GM18951 (cell line): Measurements from ENCODE around the gene NPTXR.

Source experiments
- POLR2A ChIP-seq: IDR thresholded peaks from 4 replicates; pipeline ENCODE4 v1.6.1; 2011; ENCODE audit warnings: mild to moderate bottlenecking; ENCODE audit not compliant: insufficient read length, insufficient read depth; ENCODE audit errors: extremely low read depth
- in situ Hi-C: fragments of 300-500 bp; cut with MboI; formaldehyde crosslinking; loops from one replicate; pipeline ENCODE4 v1.12.0; 2022; ENCODE audit warnings: low sequenced_read_pairs, mixed read lengths, inconsistent platforms; ENCODE audit not compliant: unreplicated experiment

Gene NPTXR

DNA sequence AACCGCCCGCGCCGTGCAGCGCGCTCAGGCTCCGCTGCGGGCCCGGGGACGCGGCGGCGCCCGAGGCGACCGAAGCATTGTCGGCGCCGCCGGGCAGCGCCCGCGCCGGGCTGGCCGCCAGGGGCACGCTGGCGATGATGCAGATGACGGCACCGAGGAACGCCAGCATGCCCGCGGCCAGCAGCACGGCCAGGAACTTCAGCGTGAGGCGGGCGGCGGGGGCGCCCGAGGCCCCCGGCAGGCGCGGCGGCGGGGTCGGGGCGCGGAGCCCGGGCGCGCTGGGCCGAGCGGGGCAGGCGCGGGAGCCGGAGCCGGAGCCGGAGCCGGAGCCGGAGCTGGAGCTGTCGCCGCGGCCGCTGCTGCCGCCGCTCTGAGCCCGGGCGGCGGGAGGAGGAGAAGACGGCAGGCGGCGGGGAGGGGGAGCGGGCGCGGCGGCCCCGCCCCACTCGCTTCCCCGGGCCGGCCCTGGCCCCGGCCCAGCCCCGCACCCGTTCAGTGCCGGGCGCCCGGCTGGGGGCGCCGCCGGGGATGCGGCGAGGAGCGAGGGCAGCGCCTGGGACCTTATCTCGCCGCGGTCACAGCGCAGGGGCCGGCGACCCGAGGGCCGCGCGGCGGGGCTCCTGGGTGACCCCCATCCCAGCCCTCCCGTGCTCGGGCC is at the start of gene NPTXR:
TSS of gene NPTXR (minus strand) at position 372 of the 658 bp plus-strand sequence.
- no peak for TF ChIP-seq POLR2A
- in situ Hi-C loops, result no loop called here

DNA sequence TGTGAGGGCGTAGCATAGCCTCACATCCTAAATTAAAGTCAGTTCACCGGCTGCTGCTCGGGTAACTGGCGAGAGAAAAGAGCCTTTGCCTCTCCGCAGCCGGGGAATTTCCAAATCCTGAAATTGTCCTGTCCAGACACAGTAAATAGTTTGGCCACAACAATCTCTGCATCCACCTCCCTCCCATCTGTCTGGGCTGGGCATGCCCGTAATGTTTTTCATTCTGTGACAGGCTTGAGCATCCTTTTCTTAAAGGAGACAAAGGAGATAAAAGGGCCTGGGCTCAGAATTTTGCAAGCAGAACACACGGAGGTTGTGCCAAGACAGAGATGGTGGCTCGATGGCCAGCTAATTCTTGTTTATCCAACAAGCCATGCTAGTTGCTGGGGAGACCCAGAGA is 47.4 kb upstream of the NPTXR start:
- no peak for TF ChIP-seq POLR2A
- in situ Hi-C loops, result no loop called here

DNA sequence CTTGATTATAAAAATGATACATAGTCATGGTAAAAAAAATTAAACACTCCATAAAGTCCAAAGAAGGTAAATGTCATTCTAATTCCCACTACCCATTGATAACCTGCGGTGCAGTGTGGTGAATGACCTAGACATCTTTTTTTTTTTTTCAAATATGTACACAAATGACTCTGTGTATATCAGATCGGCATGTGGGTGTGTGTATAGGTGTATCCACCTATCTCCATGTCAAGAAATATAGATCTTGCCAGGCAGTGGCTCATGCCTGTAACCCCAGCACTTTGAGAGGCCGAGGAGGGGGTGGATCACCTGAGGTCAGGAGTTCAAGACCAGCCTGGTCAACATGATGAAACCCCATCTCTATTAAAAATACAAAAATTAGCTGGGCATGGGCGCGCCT is 46.5 kb upstream of the NPTXR start:
- in situ Hi-C loops, result no loop called here
- TF ChIP-seq POLR2A, result no peak

DNA sequence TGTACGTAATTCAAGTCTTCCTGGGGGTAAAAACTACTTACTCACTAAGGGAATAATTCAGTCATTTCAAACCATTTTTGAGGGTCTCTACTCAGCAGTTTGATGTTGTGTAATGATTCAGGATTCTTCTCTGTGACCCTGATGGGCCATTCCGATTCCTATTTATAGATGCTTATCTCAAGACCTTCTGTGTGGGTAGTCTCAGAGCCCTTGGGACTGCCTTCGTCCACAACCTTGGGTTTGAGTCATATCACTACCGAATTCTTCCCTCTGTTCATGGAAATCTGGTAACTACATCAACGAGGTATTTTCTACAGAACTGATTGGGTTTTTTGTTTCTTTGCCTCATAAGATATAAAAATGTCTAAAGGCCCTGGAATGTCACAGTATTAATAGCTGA is 42.5 kb upstream of the NPTXR start:
- no peak for TF ChIP-seq POLR2A

DNA sequence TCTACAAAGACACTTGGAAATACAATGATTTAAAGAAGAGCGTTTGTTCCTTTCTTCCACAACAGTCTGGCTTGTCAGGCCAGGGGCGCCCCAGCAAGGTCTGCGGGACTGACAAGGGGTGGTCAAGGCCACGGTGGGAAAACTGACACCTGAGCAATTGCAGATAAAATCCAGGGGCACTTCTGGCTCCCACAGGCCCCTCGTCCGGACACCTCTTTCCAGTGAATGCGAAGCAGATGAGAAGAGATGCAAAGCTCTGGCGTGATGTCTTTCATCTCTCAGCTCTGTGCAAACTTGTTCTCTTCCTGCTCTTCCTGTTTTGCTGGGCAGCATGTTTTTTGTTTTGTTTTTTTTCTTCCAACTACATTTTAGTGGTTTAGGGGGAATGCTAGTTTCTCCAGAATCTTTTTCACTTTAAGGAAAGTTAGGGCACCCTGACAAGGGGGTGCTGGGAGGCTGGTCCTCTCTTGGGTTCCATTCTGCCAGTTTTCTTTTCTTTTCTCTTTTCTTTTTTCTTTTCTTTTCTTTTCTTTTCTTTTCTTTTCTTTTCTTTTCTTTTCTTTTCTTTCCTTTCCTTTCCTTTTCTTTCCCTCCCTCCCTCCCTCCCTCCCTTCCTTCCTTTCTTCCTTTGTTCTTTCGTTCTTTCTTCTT is 39.3 kb upstream of the NPTXR start:
- TF ChIP-seq POLR2A, result no peak
- in situ Hi-C loops, result no loop called here

More for the DNA sequence above, 42.5 kb upstream of the NPTXR start:
- in situ Hi-C loops, result no loop called here

DNA sequence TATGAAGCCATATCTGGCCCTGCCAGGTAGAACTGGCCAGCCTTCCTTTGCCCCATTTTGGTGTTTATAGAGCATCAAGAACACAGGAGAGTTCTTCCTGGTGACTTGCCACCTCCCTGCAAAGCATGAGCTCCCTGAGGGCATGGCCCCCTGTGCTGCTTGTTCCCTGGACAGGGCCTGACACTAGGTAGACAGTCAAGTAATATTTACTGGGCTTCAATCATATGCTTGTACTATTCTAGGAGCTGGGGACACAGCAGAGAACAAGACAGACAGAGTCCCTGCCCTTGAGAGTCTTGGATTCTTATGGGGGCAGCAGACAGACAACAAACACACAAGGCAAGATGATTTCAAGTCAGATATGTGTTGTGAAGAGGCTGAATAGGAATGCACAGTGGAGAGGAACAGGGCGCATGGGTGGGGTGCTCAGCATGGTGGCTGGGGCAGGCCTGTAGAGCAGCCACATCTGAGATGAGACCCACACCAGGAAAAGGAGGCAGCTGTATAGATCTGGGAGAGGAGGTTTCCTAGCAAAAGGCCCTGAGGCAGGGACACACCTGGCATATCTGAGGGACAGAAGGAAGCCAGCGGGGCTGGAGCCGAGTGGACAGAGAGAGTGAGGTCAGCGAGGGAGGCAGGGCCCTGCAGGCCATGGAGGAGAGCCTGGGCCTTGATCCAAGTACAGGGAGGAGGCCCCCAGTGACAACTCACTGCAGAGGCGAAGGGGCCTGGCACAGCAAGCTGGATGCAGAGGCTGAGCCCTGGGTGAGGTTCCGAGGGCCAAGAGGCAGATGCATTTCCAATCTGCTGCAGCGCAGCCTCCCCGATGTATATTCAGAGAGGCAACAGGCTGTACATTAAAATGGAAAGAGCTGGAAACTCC is 38.4 kb upstream of the NPTXR start:
- no peak for TF ChIP-seq POLR2A
- in situ Hi-C loops, result no loop called here

DNA sequence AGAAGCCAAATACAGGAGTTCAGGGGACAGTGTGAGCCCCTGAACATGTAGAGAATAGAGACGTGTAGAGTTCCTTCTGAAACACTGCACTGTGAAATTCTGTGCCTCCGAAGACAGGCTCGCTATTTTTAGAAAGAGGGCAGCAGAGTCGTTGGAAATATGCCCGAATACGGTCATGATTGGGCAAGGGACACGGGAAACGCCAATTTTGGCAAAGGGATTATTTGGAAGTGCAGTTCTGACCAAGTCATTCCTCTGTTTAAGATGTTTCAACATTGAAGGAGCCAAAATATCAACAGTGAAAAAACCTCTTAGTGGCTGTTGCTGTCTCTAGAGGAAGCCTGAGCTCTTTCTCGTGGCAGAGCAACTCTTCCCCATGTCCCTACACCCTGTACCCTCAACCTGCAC is 37.6 kb upstream of the NPTXR start:
- in situ Hi-C loops, result no loop called here
- TF ChIP-seq POLR2A, result no peak

DNA sequence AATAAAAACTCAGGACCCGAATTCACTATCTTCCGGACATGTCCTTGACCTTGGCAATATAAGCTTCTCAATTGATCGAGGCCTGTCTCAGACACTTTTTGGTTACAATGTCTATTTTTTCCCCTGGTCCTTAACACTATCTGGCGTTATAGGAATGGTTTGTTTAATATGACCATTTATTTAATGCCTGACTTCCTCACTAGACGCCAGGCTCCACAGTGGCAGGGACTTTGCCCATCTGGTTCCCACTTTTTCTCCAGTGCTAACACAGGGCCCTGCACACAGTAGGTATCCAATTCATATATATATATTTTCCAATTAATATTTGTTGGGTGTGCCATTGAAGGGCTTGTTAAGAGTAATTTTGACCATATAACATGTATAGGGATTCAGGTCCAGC is 36.1 kb upstream of the NPTXR start:
- in situ Hi-C loops, result loop anchor here (10.0 kb wide), 1 partner anchor 125 kb away; no protein-coding TSS in a partner anchor

DNA sequence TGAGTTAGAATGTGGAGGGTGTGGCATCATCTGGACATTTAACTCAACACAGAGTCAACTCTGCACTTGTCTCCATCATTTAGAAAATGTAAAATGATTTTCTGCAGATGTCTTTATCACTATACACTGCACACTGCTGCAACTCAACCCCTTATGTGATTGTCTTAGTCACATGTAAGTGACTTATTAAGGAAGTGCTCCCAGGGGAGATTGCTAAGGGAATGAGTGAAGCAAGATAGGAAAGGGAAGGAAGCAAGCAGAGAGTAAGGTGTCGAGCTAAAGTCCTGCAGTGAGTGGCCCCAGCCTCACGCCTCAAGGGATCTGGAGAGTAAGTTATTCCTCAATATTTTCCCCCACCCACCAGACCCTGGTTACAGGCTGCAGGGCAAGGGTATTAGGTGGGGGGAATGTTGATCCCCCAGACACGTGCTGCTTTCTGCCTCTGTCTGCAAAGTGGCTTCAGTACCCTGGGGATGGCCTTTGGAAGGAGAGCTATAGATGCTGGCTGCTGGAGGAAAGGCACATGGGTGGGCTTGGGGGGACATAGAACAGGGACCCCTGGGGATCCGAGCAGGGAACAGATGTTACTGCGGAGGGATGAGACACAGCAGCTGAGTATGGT is 35.4 kb upstream of the NPTXR start:
- in situ Hi-C loops, result loop anchor here (10.0 kb wide), 1 partner anchor 126 kb away; no protein-coding TSS in a partner anchor
- no peak for TF ChIP-seq POLR2A

More for the DNA sequence above, 36.1 kb upstream of the NPTXR start:
- TF ChIP-seq POLR2A, result no peak

DNA sequence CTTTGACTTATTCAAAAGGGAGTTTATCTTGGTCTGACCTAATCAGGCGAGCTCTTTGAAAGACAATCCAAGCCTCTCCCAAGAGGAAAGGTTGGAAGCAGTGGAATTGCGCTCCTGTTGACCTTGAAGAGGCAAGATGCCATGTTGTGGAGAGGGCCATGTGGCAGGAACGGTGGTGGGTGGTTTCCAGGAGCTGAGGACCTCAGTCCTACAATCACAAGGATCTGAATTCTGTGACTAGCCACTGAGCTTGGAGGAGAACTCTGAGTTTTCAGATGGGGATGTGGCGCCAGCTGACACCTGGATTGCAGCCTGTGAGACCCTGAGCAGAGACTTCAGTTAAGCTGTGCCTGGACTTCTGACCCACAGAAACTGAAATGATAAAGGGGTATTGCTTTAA is 34.2 kb upstream of the NPTXR start:
- TF ChIP-seq POLR2A, result no peak
- in situ Hi-C loops, result loop anchor here (10.0 kb wide), 1 partner anchor 127 kb away; no protein-coding TSS in a partner anchor

DNA sequence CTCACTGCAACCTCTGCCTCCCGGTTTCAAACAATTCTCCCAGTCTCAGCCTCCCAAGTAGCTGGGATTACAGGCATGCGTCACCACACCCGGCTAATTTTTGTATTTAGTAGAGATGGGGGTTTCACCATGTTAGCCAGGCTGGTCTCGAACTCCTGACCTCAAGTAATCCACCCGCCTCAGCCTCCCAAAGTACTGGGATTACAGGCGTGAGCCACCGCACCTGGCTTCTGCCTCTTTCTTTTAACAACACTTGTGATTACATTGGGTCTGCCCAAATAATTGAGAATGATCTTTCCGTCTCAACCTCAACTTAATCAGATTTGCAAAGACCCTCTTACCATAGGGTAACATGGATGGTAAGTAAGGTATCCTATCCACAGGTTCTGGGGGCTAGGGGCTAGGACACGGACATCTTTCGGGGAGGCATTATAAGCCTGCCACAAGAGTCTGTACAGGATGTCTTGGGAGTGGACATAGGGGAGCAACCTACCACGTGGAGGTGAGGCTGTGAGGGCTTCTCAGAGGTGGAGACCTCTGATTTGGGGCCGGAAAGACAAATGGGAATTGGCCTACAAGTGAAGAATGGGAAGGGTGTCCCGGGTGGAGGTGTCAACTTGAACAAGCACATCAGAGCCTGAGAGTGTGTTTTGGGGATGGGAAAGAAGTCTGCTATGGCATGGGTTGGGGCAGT is 30.8 kb upstream of the NPTXR start:
- in situ Hi-C loops, result loop anchor here (10.0 kb wide), 1 partner anchor 130 kb away; no protein-coding TSS in a partner anchor
- no peak for TF ChIP-seq POLR2A
